ENCODE data around the gene PERP.

PERP gene

GRCh38 chr6:138044458-138044857 is 62.8 kb downstream of the PERP start:
- no peak for DNase-seq
